HEK293T (cell line): ENCODE data around the gene LIN52.
A peak's percentile ranks its signal among the peaks of the same experiment; 100 is the strongest.

Source experiments
- CTCF ChIA-PET: fragments of 350-600 bp; formaldehyde crosslinking; extraction: SDS; loops from one replicate; lab custom pipeline; 2021; ENCODE audit warnings: antibody characterized with exemption, inconsistent platforms; lab: Yijun Ruan, JAX
- POLR2A ChIA-PET: fragments of 350-600 bp; formaldehyde crosslinking; extraction: SDS; loops from one replicate; lab custom pipeline; 2020; ENCODE audit warnings: antibody characterized with exemption, inconsistent platforms; lab: Yijun Ruan, JAX
- DNase-seq: peaks from one replicate; pipeline ENCODE4 v3.0.0; 2012; ENCODE audit warnings: mixed read lengths; ENCODE audit errors: extremely low spot score
- ARNT ChIP-seq: fragments of 450-650 bp; IDR thresholded peaks from 2 replicates; pipeline ENCODE4 v1.6.1; 2017; ENCODE audit warnings: mild to moderate bottlenecking
- BHLHE40 ChIP-seq: fragments of 450-650 bp; IDR thresholded peaks from 2 replicates; pipeline ENCODE4 v1.6.1; 2016; ENCODE audit warnings: mild to moderate bottlenecking, moderate library complexity, borderline replicate concordance
- CTBP1 ChIP-seq: fragments of 450-650 bp; IDR thresholded peaks from 2 replicates; pipeline ENCODE4 v1.6.1; 2016; ENCODE audit warnings: borderline replicate concordance
- ELF4 ChIP-seq: fragments of 450-650 bp; IDR thresholded peaks from 2 replicates; pipeline ENCODE4 v1.6.1; 2017; ENCODE audit warnings: antibody characterized with exemption
- FOXA1 ChIP-seq: fragments of 450-650 bp; IDR thresholded peaks from 2 replicates; pipeline ENCODE4 v1.6.1; 2016; ENCODE audit warnings: mild to moderate bottlenecking
- FOXK2 ChIP-seq: fragments of 450-650 bp; IDR thresholded peaks from 2 replicates; pipeline ENCODE4 v1.6.1; 2016; ENCODE audit warnings: mild to moderate bottlenecking
- FOXM1 ChIP-seq: fragments of 450-650 bp; IDR thresholded peaks from 2 replicates; pipeline ENCODE4 v1.6.1; 2017; ENCODE audit warnings: mild to moderate bottlenecking, borderline replicate concordance
- HDGF ChIP-seq: fragments of 450-650 bp; IDR thresholded peaks from 2 replicates; pipeline ENCODE4 v1.6.1; 2017; ENCODE audit warnings: antibody characterized with exemption, borderline replicate concordance
- L3MBTL2 ChIP-seq: fragments of 450-650 bp; conservative IDR thresholded peaks from 2 replicates; pipeline ENCODE4 v1.6.1; 2016; ENCODE audit warnings: mild to moderate bottlenecking
- LEF1 ChIP-seq: fragments of 450-650 bp; IDR thresholded peaks from 2 replicates; pipeline ENCODE4 v1.6.1; 2017; ENCODE audit warnings: mild to moderate bottlenecking, borderline replicate concordance
- NFRKB ChIP-seq: fragments of 450-650 bp; IDR thresholded peaks from 2 replicates; pipeline ENCODE4 v1.6.1; 2016; ENCODE audit warnings: mild to moderate bottlenecking, moderate library complexity
- PKNOX1 ChIP-seq: fragments of 450-650 bp; IDR thresholded peaks from 2 replicates; pipeline ENCODE4 v1.6.1; 2016
- SP1 ChIP-seq: fragments of 450-650 bp; IDR thresholded peaks from 2 replicates; pipeline ENCODE4 v1.6.1; 2017
- SUZ12 ChIP-seq: fragments of 450-650 bp; IDR thresholded peaks from 2 replicates; pipeline ENCODE4 v1.6.1; 2016; ENCODE audit warnings: mild to moderate bottlenecking
- TARDBP ChIP-seq: fragments of 450-650 bp; IDR thresholded peaks from 2 replicates; pipeline ENCODE4 v1.6.1; 2016
- ZNF384 ChIP-seq: fragments of 450-650 bp; IDR thresholded peaks from 2 replicates; pipeline ENCODE4 v1.6.1; 2016

LIN52 gene

DNA sequence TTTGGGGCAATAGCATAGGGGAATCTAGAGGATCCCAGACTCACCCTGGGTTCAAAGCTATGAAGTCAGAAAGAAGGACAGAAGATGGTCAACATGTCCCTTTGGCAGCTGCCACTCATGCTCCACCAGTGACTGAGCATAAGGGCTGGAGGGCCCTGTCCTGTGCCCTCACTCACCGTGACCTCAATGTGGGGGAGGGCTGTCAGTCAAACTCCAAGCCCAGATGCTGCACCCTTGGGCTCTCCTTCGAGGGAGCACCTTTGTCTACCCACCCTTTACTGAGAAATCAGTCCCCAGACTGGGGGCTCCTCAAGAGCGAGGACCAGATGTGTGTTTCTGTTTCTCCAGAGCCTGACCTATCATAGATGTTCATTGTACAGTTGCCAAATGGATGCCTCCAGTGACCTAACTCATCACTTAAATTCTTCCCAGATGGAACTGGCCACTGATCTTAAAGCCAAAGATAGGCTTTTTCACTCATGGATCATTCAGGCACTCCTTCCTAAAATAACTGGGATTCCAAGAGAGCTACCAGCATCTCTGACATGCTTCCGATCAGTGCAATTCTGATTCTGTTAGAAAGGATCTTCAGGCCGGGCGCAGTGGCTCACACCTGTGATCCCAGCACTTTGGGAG is 127.3 kb downstream of the LIN52 start:
- DNase-seq = no peak
- POLR2A ChIA-PET = no interaction called here
- CTCF ChIA-PET = no interaction called here
- TF ChIP-seq ARNT (no peak), ZNF384 (no peak), SUZ12 (no peak), PKNOX1 (no peak), L3MBTL2 (no peak), FOXK2 (no peak), FOXA1 (no peak), TARDBP (no peak), LEF1 (no peak), CTBP1 (no peak), FOXM1 (no peak), ELF4 (no peak), NFRKB (no peak), HDGF (no peak), SP1 (no peak), BHLHE40 (no peak)

- no peak for DNase-seq
- CTCF ChIA-PET = interaction anchor here (0.6 to 1.4 kb wide), 3 partner anchors 37 to 79 kb away, joined by 3 to 6 read pairs (median 5); no protein-coding TSS in a partner anchor
- no peak for TF ChIP-seq ZNF384
- POLR2A ChIA-PET = interaction anchor here (0.8 kb wide), 1 partner anchor 34 kb away, joined by 3 read pairs; no protein-coding TSS in a partner anchor
Observed at GRCh38 chr14:74213907-74214803, 129.4 kb downstream of the LIN52 start.

DNA sequence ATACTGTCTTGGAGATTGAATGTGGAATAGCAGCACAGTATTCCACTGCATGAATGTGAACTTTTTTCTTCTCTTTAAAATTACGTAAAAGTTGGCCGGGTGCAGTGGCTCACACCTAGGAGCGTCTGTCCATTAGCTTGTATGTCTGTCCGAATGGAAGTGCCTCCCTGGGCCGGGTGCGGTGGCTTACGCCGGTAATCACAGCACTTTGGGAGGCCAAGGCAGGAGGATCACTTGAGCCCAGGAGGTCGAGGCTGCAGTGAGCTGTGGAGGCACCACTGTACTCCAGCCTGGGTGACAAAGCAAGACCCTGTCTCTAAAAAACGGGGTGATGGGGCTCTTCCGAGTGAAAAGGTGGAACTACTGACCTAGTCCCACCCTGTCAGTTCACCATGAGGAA is 131.9 kb downstream of the LIN52 start:
- ChIA-PET CTCF (interaction anchor here (0.6 kb wide), 2 partner anchors 35 to 199 kb away, joined by 3 read pairs; no protein-coding TSS in a partner anchor), POLR2A (no interaction called here)
- no peak for TF ChIP-seq SUZ12
- TF ChIP-seq PKNOX1 = no peak
- no peak for TF ChIP-seq FOXM1
- TF ChIP-seq NFRKB = no peak
- TF ChIP-seq ARNT = no peak
- no peak for TF ChIP-seq SP1
- TF ChIP-seq L3MBTL2 = no peak
- no peak for TF ChIP-seq HDGF
- no peak for TF ChIP-seq TARDBP
- no peak for TF ChIP-seq FOXK2
- TF ChIP-seq LEF1 = no peak
- TF ChIP-seq ZNF384 = no peak
- no peak for TF ChIP-seq CTBP1
- no peak for TF ChIP-seq BHLHE40
- no peak for DNase-seq

GRCh38 chr14:74217672-74218448 is 133.1 kb downstream of the LIN52 start:
- ChIA-PET POLR2A (no interaction called here), CTCF (interaction anchor here (1.1 to 1.9 kb wide), 3 partner anchors 8 to 39 kb away, joined by 4 to 7 read pairs (median 5); no protein-coding TSS in a partner anchor)
- TF ChIP-seq ZNF384 (no peak), LEF1 (0 out of 2 replicates have a peak, but pooled peaks have one; percentile 22), L3MBTL2 (peak; percentile 59), HDGF (peak; percentile 87; the same call in 1 of the 2 replicates)
- DNase-seq = peak; percentile 97

DNA sequence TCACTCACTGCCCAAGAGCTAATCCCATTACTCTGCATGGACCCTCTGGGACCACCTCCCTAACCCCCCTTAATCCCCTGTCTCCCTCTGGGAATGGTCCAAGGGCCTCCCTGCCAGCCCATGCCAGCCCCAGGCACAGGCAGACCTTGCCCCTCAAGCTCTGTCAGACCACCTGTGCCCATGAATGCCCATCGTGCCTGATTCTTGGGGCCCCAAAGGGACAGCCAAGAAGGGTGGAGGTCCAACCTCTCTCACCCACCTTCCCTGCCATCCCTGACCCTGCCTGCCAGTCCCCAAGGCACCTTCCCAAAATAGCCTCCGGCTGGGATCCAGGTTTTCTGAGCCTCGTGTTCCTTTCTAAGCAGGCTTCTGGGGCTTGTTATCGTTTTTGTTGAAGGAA is 133.7 kb downstream of the LIN52 start:
- TF ChIP-seq SUZ12 = no peak
- no peak for TF ChIP-seq SP1
- no peak for TF ChIP-seq LEF1
- no peak for TF ChIP-seq FOXK2
- no peak for TF ChIP-seq FOXA1
- TF ChIP-seq ARNT = no peak
- no peak for TF ChIP-seq TARDBP
- no peak for DNase-seq
- ChIA-PET CTCF (interaction anchor here (0.6 to 1.9 kb wide), 4 partner anchors 9 to 39 kb away, joined by 4 to 7 read pairs (median 6); no protein-coding TSS in a partner anchor), POLR2A (no interaction called here)
